Measurements from ENCODE around the gene TNFRSF19. TPM values are rescaled to one million over a fixed set of nuclear protein-coding genes. Genes with fewer than 3 reads are reported as not detected.
A peak's percentile ranks its signal among the peaks of the same experiment; 100 is the strongest.

TNFRSF19 gene
- total RNA-seq, 1 donor from 2014 or later: 31.3 TPM

DNA sequence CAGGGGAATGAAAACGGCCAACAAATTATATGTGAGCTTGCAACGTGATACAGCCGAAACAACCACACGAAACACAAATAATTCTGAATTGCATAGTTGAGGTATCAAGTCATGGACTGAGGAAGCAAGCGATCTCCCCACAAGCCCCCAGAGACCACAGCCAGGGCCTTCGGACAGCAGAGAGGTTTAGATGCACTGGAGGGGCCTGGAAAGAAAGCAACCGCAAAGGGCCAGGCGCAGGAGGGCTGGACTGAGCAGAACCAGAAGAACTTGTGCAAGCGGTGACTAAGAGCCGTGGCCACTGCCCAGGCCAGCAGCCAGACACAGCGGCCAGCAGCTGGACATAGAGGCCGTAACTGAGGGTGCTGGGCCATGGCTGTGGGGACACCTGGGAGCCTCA is 131.4 kb downstream of the TNFRSF19 start:
- no peak for DNase-seq (ENCODE audit: low read depth)
- Histone ChIP-seq H3K36me3 (ENCODE audit: control insufficient read depth, insufficient read depth, low read length) (no peaks in the 10 kb centered on the region), H3K4me3 (ENCODE audit: low read depth, low read length) (no peak overlapping the region), H3K27me3 (ENCODE audit: control insufficient read depth, insufficient read depth, low read length) (no peaks in the 10 kb centered on the region)
- TF ChIP-seq, protein P1, sequence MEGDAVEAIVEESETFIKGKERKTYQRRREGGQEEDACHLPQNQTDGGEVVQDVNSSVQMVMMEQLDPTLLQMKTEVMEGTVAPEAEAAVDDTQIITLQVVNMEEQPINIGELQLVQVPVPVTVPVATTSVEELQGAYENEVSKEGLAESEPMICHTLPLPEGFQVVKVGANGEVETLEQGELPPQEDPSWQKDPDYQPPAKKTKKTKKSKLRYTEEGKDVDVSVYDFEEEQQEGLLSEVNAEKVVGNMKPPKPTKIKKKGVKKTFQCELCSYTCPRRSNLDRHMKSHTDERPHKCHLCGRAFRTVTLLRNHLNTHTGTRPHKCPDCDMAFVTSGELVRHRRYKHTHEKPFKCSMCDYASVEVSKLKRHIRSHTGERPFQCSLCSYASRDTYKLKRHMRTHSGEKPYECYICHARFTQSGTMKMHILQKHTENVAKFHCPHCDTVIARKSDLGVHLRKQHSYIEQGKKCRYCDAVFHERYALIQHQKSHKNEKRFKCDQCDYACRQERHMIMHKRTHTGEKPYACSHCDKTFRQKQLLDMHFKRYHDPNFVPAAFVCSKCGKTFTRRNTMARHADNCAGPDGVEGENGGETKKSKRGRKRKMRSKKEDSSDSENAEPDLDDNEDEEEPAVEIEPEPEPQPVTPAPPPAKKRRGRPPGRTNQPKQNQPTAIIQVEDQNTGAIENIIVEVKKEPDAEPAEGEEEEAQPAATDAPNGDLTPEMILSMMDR (IDR thresholded peaks at IDR 0.05; ENCODE audit: insufficient read depth, low read length, poor library complexity, severe bottlenecking): no peak

GRCh38 chr13:23703246-23703860 is 133.1 kb downstream of the TNFRSF19 start:
- TF ChIP-seq, protein P1 (IDR thresholded peaks at IDR 0.05; ENCODE audit: insufficient read depth, low read length, poor library complexity, severe bottlenecking): no peak
- H3K4me3 ChIP-seq (ENCODE audit: low read depth, low read length): no peak overlapping the region
- no peak for DNase-seq (ENCODE audit: low read depth)
- H3K36me3 ChIP-seq (ENCODE audit: control insufficient read depth, insufficient read depth, low read length): no peaks in the 10 kb centered on the region
- no peaks in the 10 kb centered on the region for H3K27me3 ChIP-seq (ENCODE audit: control insufficient read depth, insufficient read depth, low read length)

- DNase-seq (ENCODE audit: low read depth): no peak
- TF ChIP-seq, protein P1 (IDR thresholded peaks at IDR 0.05; ENCODE audit: insufficient read depth, low read length, poor library complexity, severe bottlenecking): no peak
- H3K27me3 ChIP-seq (ENCODE audit: control insufficient read depth, insufficient read depth, low read length): no peaks in the 10 kb centered on the region
- no peaks in the 10 kb centered on the region for H3K36me3 ChIP-seq (ENCODE audit: control insufficient read depth, insufficient read depth, low read length)
- H3K4me3 ChIP-seq (ENCODE audit: low read depth, low read length): no peak overlapping the region
Measured at GRCh38 chr13:23705583-23705982, 135.4 kb downstream of the TNFRSF19 start.

- H3K4me3 ChIP-seq (ENCODE audit: low read depth, low read length): no peak overlapping the region
- no peak for DNase-seq (ENCODE audit: low read depth)
- no peaks in the 10 kb centered on the region for H3K27me3 ChIP-seq (ENCODE audit: control insufficient read depth, insufficient read depth, low read length)
- TF ChIP-seq, protein P1 (IDR thresholded peaks at IDR 0.05; ENCODE audit: insufficient read depth, low read length, poor library complexity, severe bottlenecking): peak; percentile 43
- no peaks in the 10 kb centered on the region for H3K36me3 ChIP-seq (ENCODE audit: control insufficient read depth, insufficient read depth, low read length)
Measured at GRCh38 chr13:23707674-23708073, 137.5 kb downstream of the TNFRSF19 start.

DNA sequence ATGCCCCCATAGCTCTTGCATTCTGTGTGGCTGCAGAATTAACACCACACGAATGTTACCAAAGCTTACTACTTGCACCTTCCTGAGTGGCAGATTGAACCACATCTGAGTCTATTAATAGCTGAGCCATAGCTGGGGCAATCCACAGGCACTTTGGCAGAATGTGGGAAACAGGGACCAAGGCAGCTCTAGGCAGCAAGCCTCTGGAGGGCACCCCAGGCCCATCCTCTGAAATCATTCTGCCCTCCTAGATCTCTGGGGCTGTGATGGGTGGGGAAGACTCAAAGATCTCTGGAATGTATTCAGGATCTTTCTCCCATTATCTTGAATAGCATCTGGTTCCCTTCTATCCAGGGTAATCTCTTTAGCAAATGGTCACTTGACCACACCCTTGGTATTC is 139.3 kb downstream of the TNFRSF19 start:
- no peak overlapping the region for H3K4me3 ChIP-seq (ENCODE audit: low read depth, low read length)
- H3K27me3 ChIP-seq (ENCODE audit: control insufficient read depth, insufficient read depth, low read length): no peaks in the 10 kb centered on the region
- no peaks in the 10 kb centered on the region for H3K36me3 ChIP-seq (ENCODE audit: control insufficient read depth, insufficient read depth, low read length)
- no peak for DNase-seq (ENCODE audit: low read depth)
- TF ChIP-seq, protein P1 (IDR thresholded peaks at IDR 0.05; ENCODE audit: insufficient read depth, low read length, poor library complexity, severe bottlenecking): no peak

GRCh38 chr13:23710366-23710765 is 140.2 kb downstream of the TNFRSF19 start:
- Histone ChIP-seq H3K4me3 (ENCODE audit: low read depth, low read length) (no peak overlapping the region), H3K36me3 (ENCODE audit: control insufficient read depth, insufficient read depth, low read length) (no peaks in the 10 kb centered on the region), H3K27me3 (ENCODE audit: control insufficient read depth, insufficient read depth, low read length) (no peaks in the 10 kb centered on the region)
- TF ChIP-seq, protein P1 (IDR thresholded peaks at IDR 0.05; ENCODE audit: insufficient read depth, low read length, poor library complexity, severe bottlenecking): no peak
- no peak for DNase-seq (ENCODE audit: low read depth)

Measured in kidney epithelial cell (primary cell).